HG03558 (cell line): ENCODE results near the gene OR5H1.
"Not testable (repeated sequence)": the region's sequence is repeated elsewhere in the genome, so short reads cannot be mapped to it uniquely, and the experiment has no call there.

Experiments
- ATAC-seq: cut with Tn5 transposase; IDR thresholded peaks from one replicate; pipeline ENCODE4 v1.9.1; 2021; ENCODE audit warnings: moderate number of reproducible peaks; ENCODE audit not compliant: unreplicated experiment; ENCODE audit errors: extremely low read depth

The OR5H1 gene

GRCh38 chr3:98130421-98130820, at the start of gene OR5H1:
Gene OR5H1 (plus strand): TSS chr3:98130721. CDS start chr3:98132698, 1,977 bp downstream.
- ATAC-seq, result no peak

GRCh38 chr3:98086873-98087272, 43.6 kb upstream of the OR5H1 start, which contains the start of gene OR5AC2:
Gene OR5AC2 (plus strand): TSS chr3:98087173. CDS start chr3:98087173, 0 bp downstream.
- no peak for ATAC-seq

GRCh38 chr3:98095882-98096281, 34.6 kb upstream of the OR5H1 start:
- ATAC-seq, result no peak

- no peak for ATAC-seq
These were observed 30.7 kb upstream of the OR5H1 start for GRCh38 chr3:98099848-98100247.

GRCh38 chr3:98108162-98108561, 22.4 kb upstream of the OR5H1 start:
- no peak for ATAC-seq

GRCh38 chr3:98109807-98110549, 20.5 kb upstream of the OR5H1 start:
- no peak for ATAC-seq

- ATAC-seq, result no peak
These were observed 20.0 kb upstream of the OR5H1 start for GRCh38 chr3:98110550-98110908.

- ATAC-seq, result no peak
These were observed 16.3 kb upstream of the OR5H1 start for GRCh38 chr3:98114264-98114663.

- no peak for ATAC-seq
These were observed 14.8 kb upstream of the OR5H1 start for GRCh38 chr3:98115717-98116116.

- ATAC-seq, result no peak
These were observed 6.1 kb downstream of the OR5H1 start for GRCh38 chr3:98136631-98137030.

GRCh38 chr3:98137826-98138557, 7.5 kb downstream of the OR5H1 start:
- ATAC-seq, result not testable (repeated sequence)

- ATAC-seq, result no peak
These were observed 10.0 kb downstream of the OR5H1 start for GRCh38 chr3:98140531-98140930.

GRCh38 chr3:98147179-98147578, 16.7 kb downstream of the OR5H1 start, which contains the start of gene OR5H14:
Gene OR5H14 (plus strand): TSS chr3:98147479. CDS start chr3:98149386, 1,907 bp downstream.
- ATAC-seq, result no peak

GRCh38 chr3:98148751-98149150, 18.2 kb downstream of the OR5H1 start:
- no peak for ATAC-seq

- not testable (repeated sequence) for ATAC-seq
These were observed 18.9 kb downstream of the OR5H1 start for GRCh38 chr3:98149456-98149855.

- ATAC-seq, result no peak
These were observed 20.7 kb downstream of the OR5H1 start for GRCh38 chr3:98151241-98151640.

GRCh38 chr3:98166396-98166795, 35.9 kb downstream of the OR5H1 start, which contains the start of gene OR5H15:
Gene OR5H15 (plus strand): TSS chr3:98166696. CDS start chr3:98168700, 2,004 bp downstream.
- ATAC-seq, result no peak

GRCh38 chr3:98171071-98171470, 40.5 kb downstream of the OR5H1 start:
- ATAC-seq, result no peak

- no peak for ATAC-seq
These were observed 42.1 kb downstream of the OR5H1 start for GRCh38 chr3:98172621-98173020.

GRCh38 chr3:98180319-98180890, 49.9 kb downstream of the OR5H1 start:
- ATAC-seq, result no peak

GRCh38 chr3:98182196-98182595, 51.7 kb downstream of the OR5H1 start:
- no peak for ATAC-seq
